Mucosa of descending colon (tissue), 3 donors: ENCODE data around the gene NDE1. TPM values are rescaled to one million over a fixed set of nuclear protein-coding genes. Genes with fewer than 3 reads are reported as not detected.

ENCODE experiments used
- ATAC-seq: fragments of 200-7000 bp; cut with Tn5 transposase; one replicate; pipeline ENCODE4 v1.9.1; 2020; ENCODE audit warnings: mild to moderate bottlenecking, moderate library complexity
- DNase-seq, 3 donors: peaks; one replicate each; pipeline ENCODE4 v3.0.0-alpha.2; 2020
- H3K36me3 ChIP-seq: fragments of 200-600 bp; one replicate; pipeline ENCODE4 v1.8.0; 2021; ENCODE audit warnings: low read depth, mild to moderate bottlenecking
- H3K4me1 ChIP-seq: fragments of 200-600 bp; one replicate; pipeline ENCODE4 v1.8.0; 2021; ENCODE audit warnings: low read depth, mild to moderate bottlenecking
- H3K4me3 ChIP-seq: fragments of 200-600 bp; one replicate; pipeline ENCODE4 v1.8.0; 2021; ENCODE audit warnings: mild to moderate bottlenecking
- H3K9me3 ChIP-seq: fragments of 200-600 bp; one replicate; pipeline ENCODE4 v1.8.0; 2021; ENCODE audit warnings: mild to moderate bottlenecking
- CTCF ChIP-seq: fragments of 200-600 bp; IDR thresholded peaks from one replicate; pipeline ENCODE4 v1.8.0; 2022; ENCODE audit warnings: antibody characterized with exemption, mild to moderate bottlenecking
- intact Hi-C, 2 donors: fragments of 100-400 bp; cut with DNase I in 1 of 2; cut with micrococcal nuclease in 1 of 2; formaldehyde crosslinking; loops; one replicate each; pipeline versions ENCODE4 v1.11.0 to v1.11.1; 2022; cut with DNase I, micrococcal nuclease
- total RNA-seq, 3 donors: library from RNA; stranded (reverse); fragmentation: NEBNext Ultra II Directional in 2 of 3; extraction: Animal tissue kit (Norgen Biotek cat#: 25700) in 2 of 3; gene quantifications; one replicate each; pipeline versions ENCODE4 v1.2.1 to v1.2.4, GENCODE V29; 2021 to 2023
- donor health status: DM: no; HTN: no; CAD: no; lungs with moderate emphysema.
- donor health status: DM: no; HTN: no; CAD: no.
- donor health status: DM: no; HTN: yes; CAD: no.

Gene NDE1
- total RNA-seq, 3 donors from 2014 or later = 27.2 to 46.6 (median 33.9) TPM

GRCh38 chr16:15743657-15744056 is 93.6 kb downstream of the NDE1 start:
- no peak for ATAC-seq
- intact Hi-C loops = no loop called here
- Histone ChIP-seq H3K9me3 (peaks cover 5% of the 10 kb centered on the region), H3K4me3 (no peak overlapping the region), H3K4me1 (no peaks in the 10 kb centered on the region), H3K36me3 (no peaks in the 10 kb centered on the region)
- no peak for TF ChIP-seq CTCF
- DNase-seq = no peak

GRCh38 chr16:15746332-15746731 is 96.3 kb downstream of the NDE1 start:
- Histone ChIP-seq H3K4me3 (no peak overlapping the region), H3K4me1 (no peaks in the 10 kb centered on the region), H3K36me3 (no peaks in the 10 kb centered on the region), H3K9me3 (no peaks in the 10 kb centered on the region)
- intact Hi-C loops = no loop called here
- no peak for TF ChIP-seq CTCF
- DNase-seq = no peak
- no peak for ATAC-seq

- H3K4me3 ChIP-seq = no peak overlapping the region
- no peak for ATAC-seq
- no peak for TF ChIP-seq CTCF
- no peaks in the 10 kb centered on the region for H3K36me3 ChIP-seq
- no peak for DNase-seq
- H3K9me3 ChIP-seq = no peaks in the 10 kb centered on the region
- H3K4me1 ChIP-seq = no peaks in the 10 kb centered on the region
- intact Hi-C loops = no loop called here
These were observed 97.9 kb downstream of the NDE1 start for GRCh38 chr16:15747937-15748336.

DNA sequence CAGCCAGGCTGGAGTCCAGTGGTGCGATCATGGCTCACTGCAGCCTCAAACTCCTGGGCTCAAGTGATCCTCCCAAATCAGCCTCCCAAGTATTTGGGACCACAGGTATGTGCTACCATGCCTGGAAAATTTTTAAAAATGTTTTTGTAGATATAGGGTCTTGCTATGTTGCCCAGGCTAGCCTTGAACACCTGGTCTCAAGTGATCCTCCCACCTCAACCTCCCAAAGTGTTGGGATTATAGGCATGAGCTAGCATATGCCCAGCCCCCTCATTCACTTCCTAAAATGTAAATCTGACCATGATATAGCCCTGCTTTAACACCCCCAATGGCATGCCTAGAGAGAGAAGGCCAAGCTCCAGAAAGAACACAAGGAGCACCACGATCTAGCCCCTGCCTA is 98.6 kb downstream of the NDE1 start:
- intact Hi-C loops = no loop called here
- no peak for ATAC-seq
- Histone ChIP-seq H3K4me1 (no peaks in the 10 kb centered on the region), H3K4me3 (no peak overlapping the region), H3K36me3 (no peaks in the 10 kb centered on the region), H3K9me3 (no peaks in the 10 kb centered on the region)
- DNase-seq = no peak
- no peak for TF ChIP-seq CTCF

GRCh38 chr16:15749371-15749770 is 99.3 kb downstream of the NDE1 start:
- no peaks in the 10 kb centered on the region for H3K9me3 ChIP-seq
- DNase-seq (no peak), ATAC-seq (no peak)
- H3K4me1 ChIP-seq = no peaks in the 10 kb centered on the region
- intact Hi-C loops = no loop called here
- H3K36me3 ChIP-seq = no peaks in the 10 kb centered on the region
- no peak overlapping the region for H3K4me3 ChIP-seq
- no peak for TF ChIP-seq CTCF

DNA sequence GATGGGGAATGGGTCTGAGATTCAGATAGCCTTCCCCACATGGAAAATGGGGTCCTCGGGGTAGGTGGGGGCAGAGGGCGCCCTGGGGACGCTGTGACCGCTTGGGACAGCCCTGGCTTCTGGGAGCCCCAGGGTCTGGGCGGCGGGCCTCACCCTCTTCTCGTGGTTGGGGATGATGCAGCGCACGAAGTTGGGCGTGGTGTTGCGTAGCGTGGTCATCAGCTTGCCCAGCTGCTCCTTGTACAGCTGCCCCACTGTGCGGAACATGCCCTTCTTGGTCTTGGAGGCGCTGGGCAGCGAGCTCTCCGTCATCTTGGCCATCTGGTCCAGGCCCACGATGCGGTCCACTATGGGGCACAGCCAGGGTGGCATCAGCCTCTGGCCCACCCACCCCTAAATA is 99.9 kb downstream of the NDE1 start:
- Histone ChIP-seq H3K36me3 (no peaks in the 10 kb centered on the region), H3K9me3 (no peaks in the 10 kb centered on the region)

More for the DNA sequence above, 99.9 kb downstream of the NDE1 start:
- intact Hi-C loops = no loop called here
- Histone ChIP-seq H3K4me1 (no peaks in the 10 kb centered on the region), H3K4me3 (no peak overlapping the region)
- ATAC-seq (no peak), DNase-seq (no peak)
- TF ChIP-seq CTCF = no peak
